Breast epithelium (tissue), 4 donors: ENCODE measurements around the gene ST6GALNAC3. TPM values are rescaled to one million over a fixed set of nuclear protein-coding genes. Genes with fewer than 3 reads are reported as not detected.

Experiments used
- DNase-seq, 2 donors: peaks; one replicate each; pipeline ENCODE4 v3.0.0-alpha.2; 2019; ENCODE audit warnings: low spot score in 2 of 2
- H3K27ac ChIP-seq, 2 donors: fragments of 200-600 bp; sonication (generic) in 1 of 2; one replicate each; pipeline ENCODE4 v1.5.1; 2016 to 2019; ENCODE audit warnings: mild to moderate bottlenecking in 1 of 2
- H3K27me3 ChIP-seq, 2 donors: fragments of 200-600 bp; sonication (generic) in 1 of 2; one replicate each; pipeline versions ENCODE4 v1.5.1 to v1.6.0; 2017 to 2019; ENCODE audit warnings: control low read depth in 1 of 2, mild to moderate bottlenecking in 1 of 2
- H3K36me3 ChIP-seq: fragments of 200-600 bp; one replicate; pipeline ENCODE4 v1.5.1; 2019
- H3K4me1 ChIP-seq, 2 donors: fragments of 200-600 bp; sonication (generic); one replicate each; pipeline ENCODE4 v1.5.1; 2016 to 2019; ENCODE audit warnings: control low read depth in 1 of 2
- H3K4me3 ChIP-seq, 3 donors: fragments of 200-600 bp; sonication (generic); 1 replicate in 2 of 3; 2 replicates in 1 of 3; pipeline ENCODE4 v1.5.1; 2016 to 2019; ENCODE audit warnings: mild to moderate bottlenecking in 3 of 3, moderate library complexity in 2 of 3
- H3K9me3 ChIP-seq, 2 donors: fragments of 200-600 bp; sonication (generic) in 1 of 2; one replicate each; pipeline ENCODE4 v1.5.1; 2016 to 2019; ENCODE audit warnings: control low read depth in 1 of 2
- CTCF ChIP-seq, 3 donors: fragments of 450-650 bp; IDR thresholded peaks; one replicate each; pipeline ENCODE4 v1.5.1; 2016 to 2017; ENCODE audit warnings: antibody characterized with exemption in 3 of 3, mild to moderate bottlenecking in 3 of 3, moderate library complexity in 3 of 3
- POLR2A ChIP-seq: fragments of 450-650 bp; IDR thresholded peaks from one replicate; pipeline ENCODE4 v1.6.1; 2016; ENCODE audit warnings: antibody characterized with exemption, mild to moderate bottlenecking, moderate library complexity
- POLR2AphosphoS5 ChIP-seq, 3 donors: sonication (generic); formaldehyde crosslinking; IDR thresholded peaks; one replicate each; pipeline ENCODE4 v1.6.1; 2017; ENCODE audit warnings: antibody characterized with exemption in 3 of 3
- intact Hi-C: fragments of 100-400 bp; cut with DNase I; formaldehyde crosslinking; loops from one replicate; pipeline ENCODE4 v1.15.1; 2023; ENCODE audit warnings: low total_unique reads
- total RNA-seq, 3 donors: library from RNA; depleted of rRNA; stranded (reverse); fragments of >200 nt; gene quantifications; one replicate each; pipeline ENCODE4 v1.1.0, GENCODE V29; 2016

Gene ST6GALNAC3
- total RNA-seq, 3 donors from 2014 or later, result 4.1 to 14.4 (median 8.5) TPM

DNA sequence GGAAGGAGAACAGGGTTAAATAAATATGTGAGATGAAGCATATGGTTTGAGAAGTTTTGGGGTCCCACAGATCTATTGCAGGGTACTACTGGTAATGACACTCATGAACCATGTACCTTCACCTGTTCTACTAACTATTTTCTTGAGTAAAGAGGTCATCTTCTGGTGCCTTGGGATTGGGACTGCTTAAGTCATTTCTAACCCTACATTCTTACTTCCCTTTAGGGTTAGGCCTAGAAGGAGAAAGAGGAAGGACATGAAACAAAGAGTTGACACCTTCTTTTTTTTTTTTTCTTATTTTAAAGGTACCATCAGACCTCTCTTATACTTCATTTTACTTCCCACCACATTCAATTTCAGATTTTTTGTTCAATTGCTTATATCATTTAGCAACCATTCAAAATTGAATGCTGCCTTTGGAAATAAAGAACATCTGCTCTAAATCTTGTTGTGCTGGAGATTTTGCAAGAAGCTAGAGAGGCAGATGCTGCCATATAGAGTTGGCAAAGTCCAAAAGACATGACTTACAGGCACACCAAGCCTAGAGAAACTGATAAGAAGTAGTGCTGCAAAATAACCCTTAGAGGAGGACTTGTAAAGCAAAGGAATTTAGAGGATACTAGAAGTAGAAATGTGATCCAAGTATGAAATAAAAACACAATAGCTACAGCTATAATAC is 418.3 kb downstream of the ST6GALNAC3 start:
- Histone ChIP-seq H3K36me3 (no peaks in the 10 kb centered on the region), H3K4me1 (no peaks in the 10 kb centered on the region), H3K9me3 (no peaks in the 10 kb centered on the region), H3K27ac (no peak overlapping the region), H3K4me3 (no peak overlapping the region), H3K27me3 (no peaks in the 10 kb centered on the region)
- TF ChIP-seq POLR2AphosphoS5 (IDR thresholded peaks at IDR 0.05) (no peak), CTCF (IDR thresholded peaks at IDR 0.05) (no peak), POLR2A (no peak)
- intact Hi-C loops, result no loop called here
- DNase-seq, result no peak

GRCh38 chr1:76494807-76495206 is 420.3 kb downstream of the ST6GALNAC3 start:
- H3K4me3 ChIP-seq, result no peak overlapping the region
- no peak for DNase-seq
- intact Hi-C loops, result no loop called here
- no peaks in the 10 kb centered on the region for H3K4me1 ChIP-seq
- no peaks in the 10 kb centered on the region for H3K36me3 ChIP-seq
- H3K27me3 ChIP-seq, result no peaks in the 10 kb centered on the region
- no peaks in the 10 kb centered on the region for H3K9me3 ChIP-seq
- no peak overlapping the region for H3K27ac ChIP-seq
- TF ChIP-seq POLR2A (no peak), POLR2AphosphoS5 (IDR thresholded peaks at IDR 0.05) (no peak), CTCF (IDR thresholded peaks at IDR 0.05) (no peak)

DNA sequence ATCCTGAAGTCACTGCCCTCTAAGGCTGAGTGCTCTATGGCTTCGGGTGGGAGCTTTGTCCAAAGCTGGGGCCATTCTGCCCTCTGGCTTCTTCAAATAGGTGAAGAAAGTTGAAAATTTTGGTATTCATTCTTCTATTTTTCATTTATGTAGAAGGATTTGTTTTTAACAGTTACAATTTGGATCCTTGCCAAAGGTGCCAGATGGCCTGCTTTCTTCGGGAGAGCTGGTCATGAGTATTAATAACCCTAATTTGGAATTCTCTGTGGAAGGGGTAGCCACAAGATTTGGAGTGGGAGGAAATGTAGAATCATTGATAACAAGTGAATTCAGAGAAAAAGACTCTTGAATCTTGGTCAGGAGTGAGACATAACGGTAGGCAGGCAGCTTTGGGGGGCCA is 422.3 kb downstream of the ST6GALNAC3 start:
- Histone ChIP-seq H3K4me3 (no peak overlapping the region), H3K27me3 (no peaks in the 10 kb centered on the region), H3K4me1 (no peaks in the 10 kb centered on the region), H3K36me3 (no peaks in the 10 kb centered on the region), H3K9me3 (no peaks in the 10 kb centered on the region), H3K27ac (no peak overlapping the region)
- intact Hi-C loops, result no loop called here
- no peak for DNase-seq
- no peak for TF ChIP-seq POLR2AphosphoS5 (IDR thresholded peaks at IDR 0.05)
- no peak for TF ChIP-seq POLR2A
- no peak for TF ChIP-seq CTCF (IDR thresholded peaks at IDR 0.05)

GRCh38 chr1:76500116-76500515 is 425.6 kb downstream of the ST6GALNAC3 start:
- Histone ChIP-seq H3K27me3 (no peaks in the 10 kb centered on the region), H3K9me3 (no peaks in the 10 kb centered on the region), H3K4me3 (no peak overlapping the region), H3K27ac (no peak overlapping the region), H3K36me3 (no peaks in the 10 kb centered on the region), H3K4me1 (no peaks in the 10 kb centered on the region)
- DNase-seq, result no peak
- TF ChIP-seq POLR2AphosphoS5 (IDR thresholded peaks at IDR 0.05), result no peak
- no peak for TF ChIP-seq POLR2A
- TF ChIP-seq CTCF (IDR thresholded peaks at IDR 0.05), result no peak
- intact Hi-C loops, result no loop called here

DNA sequence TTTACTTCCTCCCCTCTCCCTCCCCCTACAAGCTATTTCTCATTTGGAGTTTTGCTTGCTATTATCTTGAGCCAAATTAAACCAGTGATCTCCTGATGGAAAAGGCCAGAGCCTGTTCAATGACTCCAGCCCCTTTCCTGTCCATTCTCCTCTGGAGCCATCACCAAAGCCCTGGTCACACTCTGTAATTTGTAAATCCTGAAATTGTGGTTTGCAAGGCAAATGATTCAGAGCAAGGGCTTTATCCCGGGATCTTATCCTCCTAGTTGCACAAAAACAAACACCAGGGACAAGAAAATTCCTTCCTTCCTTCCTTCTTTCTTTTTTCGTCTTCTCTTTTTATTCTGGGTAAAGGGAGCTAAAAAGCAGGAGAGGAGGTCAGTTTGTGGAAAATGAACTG is 426.6 kb downstream of the ST6GALNAC3 start:
- no peaks in the 10 kb centered on the region for H3K36me3 ChIP-seq
- TF ChIP-seq POLR2A (no peak), CTCF (IDR thresholded peaks at IDR 0.05) (no peak), POLR2AphosphoS5 (IDR thresholded peaks at IDR 0.05) (no peak)
- no peaks in the 10 kb centered on the region for H3K4me1 ChIP-seq
- no peak overlapping the region for H3K27ac ChIP-seq
- H3K4me3 ChIP-seq, result no peak overlapping the region
- no peak for DNase-seq
- H3K27me3 ChIP-seq, result no peaks in the 10 kb centered on the region
- H3K9me3 ChIP-seq, result no peaks in the 10 kb centered on the region
- intact Hi-C loops, result no loop called here
